Astrocyte of the hippocampus (primary cell): ENCODE data around the gene TOMM22.
A peak's percentile ranks its signal among the peaks of the same experiment; 100 is the strongest.

Experiments
- DNase-seq: peaks from one replicate; pipeline ENCODE4 v3.0.0; 2011; ENCODE audit warnings: low read depth, low spot score

The TOMM22 gene

GRCh38 chr22:38696606-38697424 is 15.1 kb downstream of the TOMM22 start:
- DNase-seq: peak; percentile 74

- DNase-seq: peak; percentile 70
Measured at GRCh38 chr22:38697425-38698089, 15.8 kb downstream of the TOMM22 start.

- DNase-seq: no peak
Measured at GRCh38 chr22:38698407-38699094, 16.8 kb downstream of the TOMM22 start.

- DNase-seq: peak; percentile 19
Measured at GRCh38 chr22:38699143-38699542, 17.4 kb downstream of the TOMM22 start.

GRCh38 chr22:38699784-38700183 is 18.0 kb downstream of the TOMM22 start:
- DNase-seq: peak; percentile 39

GRCh38 chr22:38700270-38700788 is 18.6 kb downstream of the TOMM22 start:
- DNase-seq: no peak

GRCh38 chr22:38700789-38701628 is 19.3 kb downstream of the TOMM22 start, which contains the start of gene JOSD1:
Gene JOSD1, minus strand, starts transcription at chr22:38700943. Its CDS starts 956 bp downstream, at chr22:38699987.
- peak; percentile 99 for DNase-seq

- DNase-seq: no peak
Measured at GRCh38 chr22:38704654-38705234, 23.0 kb downstream of the TOMM22 start.

- DNase-seq: peak; percentile 100
Measured at GRCh38 chr22:38705235-38706100, 23.7 kb downstream of the TOMM22 start, which contains the start of gene GTPBP1. Gene GTPBP1, plus strand, starts transcription at chr22:38705944. Its CDS starts 12 bp downstream, at chr22:38705956.

GRCh38 chr22:38706101-38706900 is 24.5 kb downstream of the TOMM22 start:
- peak; percentile 64 for DNase-seq

- no peak for DNase-seq
Measured at GRCh38 chr22:38706901-38707195, 25.1 kb downstream of the TOMM22 start.

GRCh38 chr22:38707346-38707745 is 25.6 kb downstream of the TOMM22 start:
- DNase-seq: peak; percentile 14

GRCh38 chr22:38707984-38708383 is 26.2 kb downstream of the TOMM22 start:
- DNase-seq: no peak

GRCh38 chr22:38709306-38709705 is 27.5 kb downstream of the TOMM22 start:
- DNase-seq: no peak

- no peak for DNase-seq
Measured at GRCh38 chr22:38710351-38710750, 28.6 kb downstream of the TOMM22 start.

- DNase-seq: no peak
Measured at GRCh38 chr22:38710866-38711265, 29.1 kb downstream of the TOMM22 start.

GRCh38 chr22:38712486-38713207 is 30.9 kb downstream of the TOMM22 start:
- DNase-seq: peak; percentile 30

- no peak for DNase-seq
Measured at GRCh38 chr22:38713921-38714320, 32.2 kb downstream of the TOMM22 start.
